HepG2 (cell line): Measurements from ENCODE around the gene TM6SF1. TPM values are rescaled to one million over a fixed set of nuclear protein-coding genes. Genes with fewer than 3 reads are reported as not detected.
A peak's percentile ranks its signal among the peaks of the same experiment; 100 is the strongest.

ENCODE experiments used
- ATRX ChIP-seq: sonication (generic); formaldehyde crosslinking; IDR thresholded peaks from 2 replicates; pipeline ENCODE4 v1.4.0; 2020; ENCODE audit warnings: missing genetic modification reagents, borderline replicate concordance
- CBX1 ChIP-seq: IDR thresholded peaks from one replicate; pipeline ENCODE4 v1.6.1; 2016; ENCODE audit warnings: antibody characterized with exemption, low read depth
- EP300 ChIP-seq, 3 experiments: sonication (generic) in 1 of 3; formaldehyde crosslinking in 1 of 3; IDR thresholded peaks; 2 replicates each; pipeline versions ENCODE4 v1.5.1 to v1.6.1; 2011 to 2020; ENCODE audit warnings: low read depth in 2 of 3, low read length in 2 of 3, borderline replicate concordance in 1 of 3, improper control_type of control experiment in 1 of 3, mild to moderate bottlenecking in 1 of 3, missing genetic modification reagents in 1 of 3, moderate library complexity in 1 of 3
- FOXA3 ChIP-seq: IDR thresholded peaks from 2 replicates; pipeline ENCODE4 v1.6.1; 2016; ENCODE audit warnings: missing genetic modification reagents, missing compliant biosample characterization
- HOXA3 ChIP-seq: sonication (generic); formaldehyde crosslinking; IDR thresholded peaks from 2 replicates; pipeline ENCODE4 v1.5.0; 2020; ENCODE audit warnings: missing genetic modification reagents
- MTA1 ChIP-seq: sonication (generic); formaldehyde crosslinking; IDR thresholded peaks from 2 replicates; pipeline ENCODE4 v1.4.0; 2020; ENCODE audit warnings: missing genetic modification reagents, mild to moderate bottlenecking, borderline replicate concordance
- MXI1 ChIP-seq: IDR thresholded peaks from 3 replicates; pipeline ENCODE4 v1.6.1; 2012; ENCODE audit warnings: low read depth, low read length, inconsistent platforms, borderline replicate concordance
- PRPF4 ChIP-seq: fragments of 200-400 bp; formaldehyde crosslinking; IDR thresholded peaks from 2 replicates; pipeline ENCODE4 v1.6.1; 2016; ENCODE audit warnings: low read length, low read depth; ENCODE audit not compliant: poor library complexity, severe bottlenecking
- THAP11 ChIP-seq: IDR thresholded peaks from 2 replicates; pipeline ENCODE4 v1.6.1; 2016; ENCODE audit warnings: missing biosample characterization, missing genetic modification reagents
- U2AF1 ChIP-seq: fragments of 200-400 bp; formaldehyde crosslinking; optimal IDR thresholded peaks from 2 replicates; pipeline ENCODE3; 2017; ENCODE audit warnings: mild to moderate bottlenecking, low read depth, low read length
- YEATS4 ChIP-seq: sonication (generic); formaldehyde crosslinking; IDR thresholded peaks from 2 replicates; pipeline ENCODE4 v1.4.0; 2020; ENCODE audit warnings: missing genetic modification reagents, borderline replicate concordance
- ZNF121 ChIP-seq: sonication (generic); formaldehyde crosslinking; IDR thresholded peaks from 2 replicates; pipeline ENCODE4 v1.5.0; 2020; ENCODE audit warnings: mild to moderate bottlenecking, missing genetic modification reagents
- ZNF430 ChIP-seq: sonication (generic); formaldehyde crosslinking; IDR thresholded peaks from 2 replicates; pipeline ENCODE4 v1.9.0; 2021; ENCODE audit warnings: mild to moderate bottlenecking, missing genetic modification reagents
- ZNF446 ChIP-seq: sonication (generic); formaldehyde crosslinking; IDR thresholded peaks from 2 replicates; pipeline ENCODE4 v1.5.0; 2020; ENCODE audit warnings: mild to moderate bottlenecking, missing genetic modification reagents
- ZNF484 ChIP-seq: sonication (generic); formaldehyde crosslinking; IDR thresholded peaks from 2 replicates; pipeline ENCODE4 v1.5.1; 2020; ENCODE audit warnings: mild to moderate bottlenecking, low read depth, missing genetic modification reagents, borderline replicate concordance
- ZNF720 ChIP-seq: sonication (generic); formaldehyde crosslinking; IDR thresholded peaks from 2 replicates; pipeline ENCODE4 v1.4.0; 2020; ENCODE audit warnings: missing genetic modification reagents
- ZNF724P ChIP-seq: sonication (generic); formaldehyde crosslinking; IDR thresholded peaks from 2 replicates; pipeline ENCODE4 v1.8.0; 2022; ENCODE audit warnings: missing genetic modification reagents, borderline replicate concordance
- ZNF772 ChIP-seq: sonication (generic); formaldehyde crosslinking; IDR thresholded peaks from 2 replicates; pipeline ENCODE4 v1.5.0; 2020; ENCODE audit warnings: mild to moderate bottlenecking, missing genetic modification reagents
- ZNF891 ChIP-seq: sonication (generic); formaldehyde crosslinking; IDR thresholded peaks from 2 replicates; pipeline ENCODE4 v1.5.0; 2020; ENCODE audit warnings: mild to moderate bottlenecking, missing genetic modification reagents
- ZSCAN20 ChIP-seq: sonication (generic); formaldehyde crosslinking; IDR thresholded peaks from 2 replicates; pipeline ENCODE4 v1.4.0; 2020; ENCODE audit warnings: missing genetic modification reagents, mild to moderate bottlenecking, borderline replicate concordance
- ZSCAN30 ChIP-seq: sonication (generic); formaldehyde crosslinking; IDR thresholded peaks from 2 replicates; pipeline ENCODE4 v1.5.0; 2020; ENCODE audit warnings: mild to moderate bottlenecking, missing genetic modification reagents
- polyA plus RNA-seq, 8 experiments: library from polyadenylated mRNA; depleted of rRNA in 3 of 8; stranded (reverse) in 7 of 8; unstranded in 1 of 8; fragments of >200 nt; fragmentation: Illumina TruSeq in 4 of 8; extraction: Trizol in 4 of 8; gene quantifications; 2 replicates each; pipeline versions ENCODE4 v1.2.1 to v1.2.3, GENCODE V29; 2011 to 2016; ENCODE audit warnings: low read depth in 4 of 8, missing spikeins in 1 of 8, mixed read lengths in 1 of 8; ENCODE audit not compliant: insufficient read depth in 1 of 8
- total RNA-seq, 5 experiments: library from RNA; depleted of rRNA; stranded (reverse); fragments of >200 nt; fragmentation: Illumina TruSeq; extraction: Trizol; gene quantifications; 2 replicates each; pipeline ENCODE4 v1.2.3, GENCODE V29; 2016; ENCODE audit warnings: low read depth in 1 of 5
- TF ChIP-seq, protein P1 (sequence below): sonication (generic); formaldehyde crosslinking; IDR thresholded peaks from 2 replicates; pipeline ENCODE4 v1.4.0; 2020; ENCODE audit warnings: missing genetic modification reagents, borderline replicate concordance
- TF ChIP-seq, protein P2 (sequence below): sonication (generic); IDR thresholded peaks from 2 replicates; pipeline ENCODE4 v1.6.1; 2016; ENCODE audit warnings: low read depth, borderline replicate concordance
- TF ChIP-seq, protein P3 (sequence below): IDR thresholded peaks from 2 replicates; pipeline ENCODE4 v1.4.0; 2020; ENCODE audit warnings: mild to moderate bottlenecking, missing genetic modification reagents

The TM6SF1 gene
- total and polyA plus RNA-seq, 2 of the 13 experiments (the other 11 are each of a cell fraction or from before 2014, with no cell fraction given) = not detected

DNA sequence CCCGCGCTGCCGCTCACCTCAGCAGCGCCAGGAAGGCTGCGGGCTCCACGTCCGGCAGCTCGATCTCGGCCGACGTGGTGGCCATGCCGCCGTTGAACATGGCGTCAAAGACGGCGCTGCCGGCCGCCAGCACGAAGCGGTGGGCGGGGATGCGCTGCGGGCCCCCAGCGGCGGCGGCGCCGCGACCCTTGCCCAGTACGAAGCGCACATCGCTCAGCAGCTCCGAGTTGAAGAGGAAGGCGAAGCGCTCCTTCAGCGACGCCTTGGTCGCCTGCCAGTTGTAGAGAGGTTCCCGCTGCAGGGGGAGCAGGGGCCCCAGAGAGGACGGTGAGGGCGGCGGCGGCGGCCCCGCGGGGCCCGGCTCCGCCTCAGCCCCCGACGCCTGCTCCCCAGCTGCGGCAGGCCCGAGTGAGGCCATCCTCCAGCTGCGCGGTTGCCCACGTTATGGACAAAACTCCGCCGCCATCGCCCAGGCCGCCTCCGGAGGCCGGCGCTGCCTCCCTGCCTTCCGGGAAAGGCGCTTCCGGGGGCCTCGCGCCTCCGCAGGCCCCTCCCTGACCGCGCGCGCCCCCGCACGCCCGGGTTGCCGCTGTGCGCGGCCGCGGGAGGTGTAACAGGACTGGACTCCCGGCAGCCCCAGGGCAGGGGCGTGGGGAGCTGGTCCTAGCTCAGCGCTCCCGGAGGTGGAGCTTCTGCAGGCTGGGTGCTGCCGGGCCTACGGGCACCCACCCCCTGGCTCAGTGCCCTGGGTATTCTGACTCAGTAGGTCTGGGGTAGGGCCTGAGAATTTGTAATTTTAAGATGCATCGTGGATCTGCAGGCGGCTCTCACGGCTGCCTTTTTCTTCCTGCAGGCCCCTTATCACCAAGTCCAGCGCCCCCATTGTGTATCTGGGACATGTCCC, 40.5 kb upstream of the TM6SF1 start, which contains the start of gene BTBD1 (continued):
- TF ChIP-seq, protein P1, sequence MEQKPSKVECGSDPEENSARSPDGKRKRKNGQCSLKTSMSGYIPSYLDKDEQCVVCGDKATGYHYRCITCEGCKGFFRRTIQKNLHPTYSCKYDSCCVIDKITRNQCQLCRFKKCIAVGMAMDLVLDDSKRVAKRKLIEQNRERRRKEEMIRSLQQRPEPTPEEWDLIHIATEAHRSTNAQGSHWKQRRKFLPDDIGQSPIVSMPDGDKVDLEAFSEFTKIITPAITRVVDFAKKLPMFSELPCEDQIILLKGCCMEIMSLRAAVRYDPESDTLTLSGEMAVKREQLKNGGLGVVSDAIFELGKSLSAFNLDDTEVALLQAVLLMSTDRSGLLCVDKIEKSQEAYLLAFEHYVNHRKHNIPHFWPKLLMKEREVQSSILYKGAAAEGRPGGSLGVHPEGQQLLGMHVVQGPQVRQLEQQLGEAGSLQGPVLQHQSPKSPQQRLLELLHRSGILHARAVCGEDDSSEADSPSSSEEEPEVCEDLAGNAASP (CRISPR knock-in tag) = no peak
- TF ChIP-seq ZSCAN30 (no peak), CBX1 (peak; percentile 80), ZNF772 (CRISPR knock-in tag) (no peak), ZSCAN20 (no peak; the same call in 1 of the 2 replicates), MTA1 (CRISPR knock-in tag) (no peak; the same call in 1 of the 2 replicates), PRPF4 (no peak), U2AF1 (no peak), ZNF446 (CRISPR knock-in tag) (no peak), THAP11 (peak; percentile 86), MXI1 (peak; percentile 75; the same call in 2 of the 3 replicates), YEATS4 (peak; percentile 93), FOXA3 (peak; percentile 72), ZNF720 (no peak), ZNF430 (peak; percentile 62; the same call in 1 of the 2 replicates), ATRX (CRISPR knock-in tag) (no peak), HOXA3 (CRISPR knock-in tag) (peak; percentile 86), ZNF724P (CRISPR knock-in tag) (no peak), ZNF891 (CRISPR knock-in tag) (no peak), EP300 (IDR thresholded peaks at IDR 0.05; ENCODE audit: low read depth in 2 of 2, low read length in 2 of 2) (peak in 1 of 2 experiments; percentile 26; a peak in 1 of 4 replicates), EP300 (CRISPR knock-in tag; IDR thresholded peaks at IDR 0.05; ENCODE audit: borderline replicate concordance) (no peak), ZNF484 (CRISPR knock-in tag) (no peak), ZNF121 (CRISPR knock-in tag) (no peak; the same call in 1 of the 2 replicates)
- TF ChIP-seq, protein P2, sequence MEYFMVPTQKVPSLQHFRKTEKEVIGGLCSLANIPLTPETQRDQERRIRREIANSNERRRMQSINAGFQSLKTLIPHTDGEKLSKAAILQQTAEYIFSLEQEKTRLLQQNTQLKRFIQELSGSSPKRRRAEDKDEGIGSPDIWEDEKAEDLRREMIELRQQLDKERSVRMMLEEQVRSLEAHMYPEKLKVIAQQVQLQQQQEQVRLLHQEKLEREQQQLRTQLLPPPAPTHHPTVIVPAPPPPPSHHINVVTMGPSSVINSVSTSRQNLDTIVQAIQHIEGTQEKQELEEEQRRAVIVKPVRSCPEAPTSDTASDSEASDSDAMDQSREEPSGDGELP = 0 out of 2 replicates have a peak, but pooled peaks have one; percentile 29
- TF ChIP-seq, protein P3, sequence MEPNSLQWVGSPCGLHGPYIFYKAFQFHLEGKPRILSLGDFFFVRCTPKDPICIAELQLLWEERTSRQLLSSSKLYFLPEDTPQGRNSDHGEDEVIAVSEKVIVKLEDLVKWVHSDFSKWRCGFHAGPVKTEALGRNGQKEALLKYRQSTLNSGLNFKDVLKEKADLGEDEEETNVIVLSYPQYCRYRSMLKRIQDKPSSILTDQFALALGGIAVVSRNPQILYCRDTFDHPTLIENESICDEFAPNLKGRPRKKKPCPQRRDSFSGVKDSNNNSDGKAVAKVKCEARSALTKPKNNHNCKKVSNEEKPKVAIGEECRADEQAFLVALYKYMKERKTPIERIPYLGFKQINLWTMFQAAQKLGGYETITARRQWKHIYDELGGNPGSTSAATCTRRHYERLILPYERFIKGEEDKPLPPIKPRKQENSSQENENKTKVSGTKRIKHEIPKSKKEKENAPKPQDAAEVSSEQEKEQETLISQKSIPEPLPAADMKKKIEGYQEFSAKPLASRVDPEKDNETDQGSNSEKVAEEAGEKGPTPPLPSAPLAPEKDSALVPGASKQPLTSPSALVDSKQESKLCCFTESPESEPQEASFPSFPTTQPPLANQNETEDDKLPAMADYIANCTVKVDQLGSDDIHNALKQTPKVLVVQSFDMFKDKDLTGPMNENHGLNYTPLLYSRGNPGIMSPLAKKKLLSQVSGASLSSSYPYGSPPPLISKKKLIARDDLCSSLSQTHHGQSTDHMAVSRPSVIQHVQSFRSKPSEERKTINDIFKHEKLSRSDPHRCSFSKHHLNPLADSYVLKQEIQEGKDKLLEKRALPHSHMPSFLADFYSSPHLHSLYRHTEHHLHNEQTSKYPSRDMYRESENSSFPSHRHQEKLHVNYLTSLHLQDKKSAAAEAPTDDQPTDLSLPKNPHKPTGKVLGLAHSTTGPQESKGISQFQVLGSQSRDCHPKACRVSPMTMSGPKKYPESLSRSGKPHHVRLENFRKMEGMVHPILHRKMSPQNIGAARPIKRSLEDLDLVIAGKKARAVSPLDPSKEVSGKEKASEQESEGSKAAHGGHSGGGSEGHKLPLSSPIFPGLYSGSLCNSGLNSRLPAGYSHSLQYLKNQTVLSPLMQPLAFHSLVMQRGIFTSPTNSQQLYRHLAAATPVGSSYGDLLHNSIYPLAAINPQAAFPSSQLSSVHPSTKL (CRISPR knock-in tag) = peak; percentile 51
